H1 (cell line): ENCODE data around the gene OR8B8. TPM values are rescaled to one million over a fixed set of nuclear protein-coding genes. Genes with fewer than 3 reads are reported as not detected.

Experiments
- CTCF ChIA-PET: fragments of 300-600 bp; sonication (Branson Sonifier 250); formaldehyde crosslinking; loops from one replicate; lab custom pipeline; 2021; ENCODE audit not compliant: partially characterized antibody; lab: Charles Lee
- POLR2A ChIA-PET: fragments of 300-600 bp; sonication (Branson Sonifier 250); formaldehyde crosslinking; loops from one replicate; lab custom pipeline; 2021; ENCODE audit warnings: inconsistent platforms; ENCODE audit not compliant: partially characterized antibody; lab: Charles Lee
- DNase-seq, 2 experiments: peaks; one replicate each; pipeline versions ENCODE4 v3.0.0 to v3.0.0-alpha.2; 2010 to 2022; ENCODE audit warnings: low spot score in 2 of 2, low read depth in 1 of 2, mixed read lengths in 1 of 2
- FAIRE-seq: peaks from 2 replicates; lab custom pipeline; 2011; peaks lifted over from hg19 to GRCh38; lab: Jason Lieb, UNC
- H2AFZ ChIP-seq: 2 replicates; pipeline ENCODE4 v1.8.1; 2012; ENCODE audit warnings: low read length, inconsistent platforms
- H2AK5ac ChIP-seq: 2 replicates; pipeline ENCODE4 v1.6.1; 2013; ENCODE audit warnings: low read depth, low read length
- H2BK120ac ChIP-seq: replicated peaks from 2 replicates; pipeline ENCODE3; 2013; ENCODE audit warnings: low read depth, low read length, inconsistent platforms
- H2BK12ac ChIP-seq: 2 replicates; pipeline ENCODE4 v1.6.1; 2013; ENCODE audit warnings: low read depth, low read length
- H2BK15ac ChIP-seq: 2 replicates; pipeline ENCODE4 v1.6.1; 2013; ENCODE audit warnings: low read length
- H2BK20ac ChIP-seq: 2 replicates; pipeline ENCODE4 v1.6.1; 2013; ENCODE audit warnings: low read length
- H2BK5ac ChIP-seq: 2 replicates; pipeline ENCODE4 v1.6.1; 2013; ENCODE audit warnings: low read depth, low read length
- H3K14ac ChIP-seq: 2 replicates; pipeline ENCODE4 v1.6.1; 2013; ENCODE audit warnings: inconsistent platforms; ENCODE audit not compliant: insufficient read length
- H3K18ac ChIP-seq: 2 replicates; pipeline ENCODE4 v1.6.1; 2013; ENCODE audit warnings: low read length; ENCODE audit errors: extremely low read depth
- H3K23ac ChIP-seq: 2 replicates; pipeline ENCODE4 v1.6.1; 2013; ENCODE audit warnings: inconsistent platforms; ENCODE audit not compliant: insufficient read length
- H3K23me2 ChIP-seq: 2 replicates; pipeline ENCODE4 v1.6.1; 2013; ENCODE audit warnings: low read depth, low read length
- H3K27ac ChIP-seq: 2 replicates; pipeline ENCODE4 v1.6.1; 2011; ENCODE audit warnings: low read depth, low read length, inconsistent platforms
- H3K27me3 ChIP-seq, 4 experiments: replicated peaks in 1 of 4; 1 replicate in 1 of 4; 2 replicates in 3 of 4; pipeline versions ENCODE4 v1.6.1 to v1.8.1; 2011 to 2013; ENCODE audit warnings: low read length in 3 of 4, mild to moderate bottlenecking in 3 of 4, inconsistent platforms in 2 of 4, mixed read lengths in 2 of 4, moderate library complexity in 1 of 4; ENCODE audit not compliant: control insufficient read depth in 3 of 4, insufficient read depth in 3 of 4; ENCODE audit errors: extremely low read depth in 1 of 4
- H3K36me3 ChIP-seq, 4 experiments: 2 replicates each; pipeline versions ENCODE4 v1.6.1 to v1.8.1; 2011 to 2013; ENCODE audit warnings: mild to moderate bottlenecking in 4 of 4, low read length in 3 of 4, moderate library complexity in 2 of 4, control low read depth in 1 of 4, inconsistent platforms in 1 of 4; ENCODE audit not compliant: insufficient read depth in 4 of 4, control insufficient read depth in 2 of 4
- H3K4ac ChIP-seq: replicated peaks from 2 replicates; pipeline ENCODE3; 2013; ENCODE audit warnings: low read length, low read depth, mixed read lengths, inconsistent platforms; ENCODE audit not compliant: insufficient read length
- H3K4me1 ChIP-seq, 4 experiments: replicated peaks in 1 of 4; 1 replicate in 1 of 4; 2 replicates in 3 of 4; pipeline versions ENCODE4 v1.6.1 to v1.8.1; 2011 to 2013; ENCODE audit warnings: low read length in 3 of 4, inconsistent platforms in 2 of 4, mixed read lengths in 1 of 4; ENCODE audit not compliant: insufficient read depth in 4 of 4, control insufficient read depth in 3 of 4
- H3K4me2 ChIP-seq, 2 experiments: 2 replicates each; pipeline versions ENCODE4 v1.6.1 to v1.8.1; 2011 to 2013; ENCODE audit warnings: low read depth in 2 of 2, low read length in 2 of 2, control low read depth in 1 of 2, inconsistent platforms in 1 of 2, mild to moderate bottlenecking in 1 of 2; ENCODE audit not compliant: insufficient read depth in 1 of 2
- H3K4me3 ChIP-seq, 4 experiments: fragments of 200-600, 300-600 bp in 1 of 4; sonication (generic), shearing (Covaris generic), sonication (Bioruptor Twin) in 1 of 4; 2 replicates each; pipeline versions ENCODE4 v1.5.1 to v1.8.1; 2011 to 2016; ENCODE audit warnings: low read length in 4 of 4, low read depth in 3 of 4, control low read depth in 2 of 4, inconsistent platforms in 2 of 4, mild to moderate bottlenecking in 2 of 4, mixed read lengths in 1 of 4, moderate library complexity in 1 of 4; ENCODE audit not compliant: insufficient read depth in 2 of 4; ENCODE audit errors: extremely low read depth in 1 of 4
- H3K56ac ChIP-seq: replicated peaks from 2 replicates; pipeline ENCODE3; 2013; ENCODE audit warnings: low read depth, mild to moderate bottlenecking, mixed read lengths, low read length, inconsistent platforms; ENCODE audit not compliant: insufficient read length
- H3K79me1 ChIP-seq: 2 replicates; pipeline ENCODE4 v1.6.1; 2013; ENCODE audit warnings: low read depth, low read length, control low read depth
- H3K79me2 ChIP-seq, 2 experiments: 2 replicates each; pipeline versions ENCODE4 v1.6.1 to v1.8.1; 2012 to 2013; ENCODE audit warnings: low read length in 2 of 2, mild to moderate bottlenecking in 2 of 2, inconsistent platforms in 1 of 2; ENCODE audit not compliant: insufficient read depth in 2 of 2, control insufficient read depth in 1 of 2
- H3K9ac ChIP-seq, 4 experiments: replicated peaks in 1 of 4; 1 replicate in 1 of 4; 2 replicates in 3 of 4; pipeline versions ENCODE4 v1.6.1 to v1.8.1; 2011 to 2013; ENCODE audit warnings: low read depth in 3 of 4, low read length in 3 of 4, control low read depth in 2 of 4, mild to moderate bottlenecking in 2 of 4, moderate library complexity in 2 of 4, inconsistent platforms in 1 of 4; ENCODE audit errors: extremely low read depth in 1 of 4
- H3K9me3 ChIP-seq, 2 experiments: 2 replicates each; pipeline versions ENCODE4 v1.6.1 to v1.8.1; 2012 to 2013; ENCODE audit warnings: mild to moderate bottlenecking in 2 of 2, moderate library complexity in 2 of 2, control low read depth in 1 of 2, inconsistent platforms in 1 of 2, low read depth in 1 of 2, low read length in 1 of 2, mixed read lengths in 1 of 2; ENCODE audit not compliant: insufficient read depth in 2 of 2
- H4K20me1 ChIP-seq, 2 experiments: replicated peaks in 1 of 2; 2 replicates each; pipeline versions ENCODE3 to v1.8.1; 2011 to 2013; ENCODE audit warnings: inconsistent platforms in 2 of 2, low read length in 2 of 2, mild to moderate bottlenecking in 1 of 2; ENCODE audit not compliant: insufficient read depth in 2 of 2, control insufficient read depth in 1 of 2
- H4K5ac ChIP-seq: 2 replicates; pipeline ENCODE4 v1.6.1; 2013; ENCODE audit warnings: low read length, low read depth, mixed read lengths, inconsistent platforms; ENCODE audit not compliant: insufficient read length
- H4K8ac ChIP-seq: 2 replicates; pipeline ENCODE4 v1.8.0; 2013; ENCODE audit warnings: mild to moderate bottlenecking, moderate library complexity, low read length, inconsistent platforms; ENCODE audit not compliant: insufficient read depth; ENCODE audit errors: extremely low read depth
- H4K91ac ChIP-seq: replicated peaks from 2 replicates; pipeline ENCODE3; 2013; ENCODE audit warnings: low read length, mixed read lengths, inconsistent platforms; ENCODE audit not compliant: insufficient read length
- ASH2L ChIP-seq: fragments of 200-600, 300-600 bp; sonication (generic); IDR thresholded peaks from one replicate; pipeline ENCODE4 v1.7.1; 2017; ENCODE audit warnings: low read length
- CBX5 ChIP-seq: fragments of 300-800, 300-1000 bp; sonication (generic); IDR thresholded peaks from 2 replicates; pipeline ENCODE4 v1.7.1; 2016; ENCODE audit warnings: antibody characterized with exemption, low read length, low read depth
- POLR2A ChIP-seq, 2 experiments: IDR thresholded peaks; 1 replicate in 1 of 2; 2 replicates in 1 of 2; pipeline ENCODE4 v1.6.1; 2011; ENCODE audit warnings: low read depth in 2 of 2, low read length in 2 of 2, mild to moderate bottlenecking in 2 of 2; ENCODE audit errors: control extremely low read depth in 1 of 2
- SAP30 ChIP-seq: fragments of 300-600 bp; sonication (generic); IDR thresholded peaks from 2 replicates; pipeline ENCODE4 v1.7.1; 2012; ENCODE audit warnings: low read length, moderate library complexity, mild to moderate bottlenecking, inconsistent platforms; ENCODE audit not compliant: insufficient read depth, insufficient replicate concordance
- SP4 ChIP-seq: IDR thresholded peaks from 2 replicates; pipeline ENCODE4 v1.6.1; 2012; ENCODE audit warnings: low read length, inconsistent platforms
- TAF1 ChIP-seq: IDR thresholded peaks from 2 replicates; pipeline ENCODE4 v1.6.1; 2011; ENCODE audit warnings: mild to moderate bottlenecking, low read depth, low read length
- WGBS, 2 experiments: shearing (Covaris generic) in 1 of 2; methylation state at CpG; one replicate each; pipeline versions ENCODE4 v1.1.6 to v1.1.7; 2013 to 2015; ENCODE audit warnings: low lambda C conversion rate in 2 of 2, mixed read lengths in 2 of 2, inconsistent platforms in 1 of 2, low coverage in 1 of 2, missing lambda C conversion rate in 1 of 2; ENCODE audit not compliant: insufficient replicate concordance in 2 of 2, insufficient coverage in 1 of 2, insufficient read length in 1 of 2; ENCODE audit errors: extremely low coverage in 1 of 2, missing lambda C conversion rate in 1 of 2; 5-methylcytosine and 5-hydroxymethylcytosine counted together
- polyA plus RNA-seq, 7 experiments: library from polyadenylated mRNA; depleted of rRNA in 3 of 7; stranded (reverse) in 5 of 7; unstranded in 2 of 7; fragments of >200 nt in 5 of 7; fragments of 200-250 nt in 2 of 7; gene quantifications; 1 replicate in 5 of 7; 2 replicates in 1 of 7; 4 replicates in 1 of 7; pipeline versions ENCODE4 v1.2.1 to v1.2.3, GENCODE V29; 2011 to 2013; ENCODE audit warnings: missing spikeins in 2 of 7, mixed read lengths in 2 of 7
- total RNA-seq: library from RNA; stranded (reverse); fragmentation: NEBNext Ultra II Directional; extraction: Animal tissue kit (Norgen Biotek cat#: 25700); gene quantifications from 2 replicates; pipeline ENCODE4 v1.2.1, GENCODE V29; 2021

The OR8B8 gene
- total and polyA plus RNA-seq, 2 of the 8 experiments (the other 6 are each of a cell fraction or from before 2014, with no cell fraction given) = not detected

- ChIA-PET CTCF (interaction anchor here (1.4 kb wide), 1 partner anchor 10 kb away, joined by 3 read pairs; the partner anchor contains the start of gene OR8B4), POLR2A (no interaction called here)
- Histone ChIP-seq H3K9ac (no peak overlapping the region), H2BK120ac (no peak overlapping the region), H3K4ac (no peak overlapping the region), H3K36me3 (no peaks in the 10 kb centered on the region), H3K14ac (no peak overlapping the region), H3K4me2 (no peak overlapping the region), H2AFZ (no peak overlapping the region), H3K79me1 (no peaks in the 10 kb centered on the region), H2BK15ac (no peak overlapping the region), H3K27ac (no peak overlapping the region), H2AK5ac (no peak overlapping the region), H3K27me3 (peaks cover 0 to 2% (median 0%) of the 10 kb centered on the region in 4 experiments; a peak in 1 of 7 replicates), H4K5ac (no peak overlapping the region), H3K23ac (no peak overlapping the region), H3K4me1 (no peaks in the 10 kb centered on the region), H4K8ac (no peak overlapping the region), H2BK5ac (no peak overlapping the region), H3K4me3 (no peak overlapping the region), H3K23me2 (peaks cover 1% of the 10 kb centered on the region; the same call in 1 of the 2 replicates), H3K9me3 (peaks cover 4 to 7% of the 10 kb centered on the region in 2 experiments; a peak in 3 of 4 replicates), H2BK12ac (no peak overlapping the region), H3K18ac (no peak overlapping the region), H3K56ac (no peak overlapping the region), H4K91ac (no peak overlapping the region), H2BK20ac (no peak overlapping the region), H4K20me1 (no peaks in the 10 kb centered on the region), H3K79me2 (no peaks in the 10 kb centered on the region)
- FAIRE-seq = no peak
- TF ChIP-seq SAP30 (no peak), POLR2A (IDR thresholded peaks at IDR 0.05; ENCODE audit: control extremely low read depth in 1 of 2, low read depth in 2 of 2, low read length in 2 of 2) (no peak), ASH2L (no peak), SP4 (no peak), TAF1 (no peak), CBX5 (no peak)
- WGBS, 2 experiments = 93% methylated on average over 2 of the region's 2 CpGs; no CpG with 5 or more reads in 1 of the 2 experiments
- no peak for DNase-seq
Observed at GRCh38 chr11:124434699-124435098, 10.8 kb downstream of the OR8B8 start.
